GM12872 (cell line): ENCODE measurements around the gene OR3A1.

ENCODE experiments used
- CTCF ChIP-seq: IDR thresholded peaks from 3 replicates; pipeline ENCODE4 v1.5.1; 2011; ENCODE audit warnings: low read depth, mild to moderate bottlenecking, low read length, moderate library complexity; ENCODE audit not compliant: insufficient read depth

The OR3A1 gene, protein sequence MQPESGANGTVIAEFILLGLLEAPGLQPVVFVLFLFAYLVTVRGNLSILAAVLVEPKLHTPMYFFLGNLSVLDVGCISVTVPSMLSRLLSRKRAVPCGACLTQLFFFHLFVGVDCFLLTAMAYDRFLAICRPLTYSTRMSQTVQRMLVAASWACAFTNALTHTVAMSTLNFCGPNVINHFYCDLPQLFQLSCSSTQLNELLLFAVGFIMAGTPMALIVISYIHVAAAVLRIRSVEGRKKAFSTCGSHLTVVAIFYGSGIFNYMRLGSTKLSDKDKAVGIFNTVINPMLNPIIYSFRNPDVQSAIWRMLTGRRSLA

DNA sequence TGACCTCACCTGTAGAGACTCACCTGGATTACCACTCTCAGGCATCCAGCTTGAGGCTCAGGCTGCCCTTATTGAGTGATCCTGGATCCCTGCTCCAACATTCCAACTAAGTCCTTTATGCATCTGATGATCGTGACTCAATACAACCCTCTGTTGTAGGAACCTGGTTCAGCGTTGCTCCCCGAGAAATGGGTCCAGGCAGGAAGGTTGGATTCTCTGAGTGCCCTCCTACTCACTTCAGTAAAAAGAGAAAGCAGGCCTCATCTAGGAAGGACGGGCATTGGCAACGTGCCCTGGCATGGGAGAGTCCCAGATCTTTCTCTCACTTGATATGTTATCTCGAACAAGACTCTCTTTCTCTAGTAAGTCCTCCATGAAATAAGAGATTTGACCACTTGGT is at the start of gene OR3A1:
Gene OR3A1 (minus strand): TSS at position 101 of the 400 bp plus-strand sequence. CDS start 5,778 bp downstream, outside the sequence.
- TF ChIP-seq CTCF = no peak

- no peak for TF ChIP-seq CTCF
Measured at GRCh38 chr17:3335876-3336275, 37.7 kb upstream of the OR3A1 start.

DNA sequence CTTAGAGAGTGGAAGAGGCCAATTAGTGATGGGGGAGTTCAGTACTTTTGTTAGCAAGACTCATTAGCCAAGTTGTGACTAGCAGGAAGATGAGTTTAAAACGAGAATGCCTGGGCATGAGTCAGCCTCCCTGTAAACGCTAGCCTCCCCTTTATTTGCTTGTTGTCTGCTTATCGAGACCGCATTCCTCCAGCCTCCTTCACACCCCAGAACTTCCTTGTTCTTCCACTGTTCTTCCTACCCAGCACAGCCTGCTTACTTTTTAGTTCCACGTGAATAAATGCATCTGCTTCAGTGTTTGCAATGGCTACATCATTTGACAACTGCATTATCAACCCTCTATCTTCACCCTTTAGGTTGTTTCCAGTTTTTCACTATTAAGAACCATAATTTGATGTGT is 20.2 kb upstream of the OR3A1 start:
- TF ChIP-seq CTCF = no peak

- no peak for TF ChIP-seq CTCF
Measured at GRCh38 chr17:3316836-3317235, 18.7 kb upstream of the OR3A1 start.

DNA sequence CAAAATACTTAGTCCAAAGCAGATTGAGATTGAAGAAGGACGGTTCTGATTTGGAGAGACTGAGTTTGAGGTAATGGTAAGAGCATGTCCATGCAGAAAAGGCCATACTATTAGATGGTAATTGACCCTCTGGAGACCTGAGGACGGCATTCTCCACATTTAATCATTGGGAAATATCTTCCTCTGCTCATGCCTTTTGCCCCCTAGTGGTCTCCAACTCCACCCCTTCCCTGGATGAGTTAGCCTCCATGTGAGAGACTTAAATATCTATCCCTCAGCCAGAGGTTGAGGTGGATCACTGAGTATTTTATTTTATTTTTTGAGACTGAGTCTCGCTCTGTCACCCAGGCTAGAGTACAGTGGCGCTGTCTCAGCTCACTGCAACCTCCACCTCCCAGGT is 10.4 kb upstream of the OR3A1 start:
- no peak for TF ChIP-seq CTCF

DNA sequence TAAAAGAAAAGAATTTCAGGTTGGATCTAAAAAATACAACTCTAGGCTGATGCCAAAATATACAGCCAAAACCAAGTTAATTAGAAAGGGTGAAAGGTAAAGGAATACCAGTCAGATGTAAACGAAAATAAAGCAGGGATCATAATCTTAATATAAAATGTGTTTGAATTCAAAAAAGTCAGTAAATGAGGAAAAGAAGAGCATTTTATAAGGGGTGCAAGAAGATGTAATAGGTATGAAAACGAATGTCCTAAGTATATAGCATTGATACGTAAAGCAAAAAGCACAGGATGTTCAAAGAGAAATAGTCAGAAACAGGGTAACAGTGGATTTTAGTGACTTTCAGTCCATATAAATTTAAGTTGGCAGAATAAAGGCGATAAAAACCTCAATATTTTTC is 2.5 kb downstream of the OR3A1 start:
- TF ChIP-seq CTCF = no peak

- TF ChIP-seq CTCF = no peak
Measured at GRCh38 chr17:3282901-3283300, 15.3 kb downstream of the OR3A1 start.
